ENCODE data around the gene VEGFD. TPM values are rescaled to one million over a fixed set of nuclear protein-coding genes. Genes with fewer than 3 reads are reported as not detected.
"Not testable (repeated sequence)": the region's sequence is repeated elsewhere in the genome, so short reads cannot be mapped to it uniquely, and the experiment has no call there.

Gene VEGFD
- polyA plus RNA-seq, 1 donor (not counting 4 experiments of a cell fraction or from before 2014, with no cell fraction given): 0.14 TPM

GRCh38 chrX:15311119-15311518 lies 73.1 kb downstream of the VEGFD start:
- H3K4me3 ChIP-seq (ENCODE audit: control insufficient read depth in 2 of 3, extremely low read depth in 1 of 3, insufficient read depth in 2 of 3, low read depth in 1 of 3, low read length in 3 of 3): no peak overlapping the region
- DNase-seq (ENCODE audit: low read depth, low spot score): no peak
- H3K4me2 ChIP-seq (ENCODE audit: control insufficient read depth, extremely low read depth, insufficient read depth, low read depth, low read length): no peak overlapping the region
- H3K79me2 ChIP-seq (ENCODE audit: control insufficient read depth, insufficient read depth, low read length): no peaks in the 10 kb centered on the region
- H3K36me3 ChIP-seq (ENCODE audit: control insufficient read depth in 2 of 2, extremely low read depth in 1 of 2, insufficient read depth in 2 of 2, low read length in 2 of 2): no peaks in the 10 kb centered on the region
- no peaks in the 10 kb centered on the region for H3K4me1 ChIP-seq (ENCODE audit: control insufficient read depth, extremely low read depth, insufficient read depth, low read length)
- no peak for FAIRE-seq
- no peak overlapping the region for H2AFZ ChIP-seq (ENCODE audit: control insufficient read depth, low read length)
- no peak overlapping the region for H3K9ac ChIP-seq (ENCODE audit: control insufficient read depth, extremely low read depth, insufficient read depth, low read length)
- no peaks in the 10 kb centered on the region for H3K9me3 ChIP-seq (ENCODE audit: control insufficient read depth, low read depth, low read length)
- dilution Hi-C loops (cut with MboI; ENCODE audit: extremely low pct_ligation_motif_present, low sequenced_read_pairs): no loop called here
- H3K27ac ChIP-seq (ENCODE audit: control insufficient read depth, insufficient read depth, low read length): no peak overlapping the region
- TF ChIP-seq, protein P1, sequence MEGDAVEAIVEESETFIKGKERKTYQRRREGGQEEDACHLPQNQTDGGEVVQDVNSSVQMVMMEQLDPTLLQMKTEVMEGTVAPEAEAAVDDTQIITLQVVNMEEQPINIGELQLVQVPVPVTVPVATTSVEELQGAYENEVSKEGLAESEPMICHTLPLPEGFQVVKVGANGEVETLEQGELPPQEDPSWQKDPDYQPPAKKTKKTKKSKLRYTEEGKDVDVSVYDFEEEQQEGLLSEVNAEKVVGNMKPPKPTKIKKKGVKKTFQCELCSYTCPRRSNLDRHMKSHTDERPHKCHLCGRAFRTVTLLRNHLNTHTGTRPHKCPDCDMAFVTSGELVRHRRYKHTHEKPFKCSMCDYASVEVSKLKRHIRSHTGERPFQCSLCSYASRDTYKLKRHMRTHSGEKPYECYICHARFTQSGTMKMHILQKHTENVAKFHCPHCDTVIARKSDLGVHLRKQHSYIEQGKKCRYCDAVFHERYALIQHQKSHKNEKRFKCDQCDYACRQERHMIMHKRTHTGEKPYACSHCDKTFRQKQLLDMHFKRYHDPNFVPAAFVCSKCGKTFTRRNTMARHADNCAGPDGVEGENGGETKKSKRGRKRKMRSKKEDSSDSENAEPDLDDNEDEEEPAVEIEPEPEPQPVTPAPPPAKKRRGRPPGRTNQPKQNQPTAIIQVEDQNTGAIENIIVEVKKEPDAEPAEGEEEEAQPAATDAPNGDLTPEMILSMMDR (optimal IDR thresholded peaks at IDR 0.05 in 1 of 3, IDR thresholded peaks at IDR 0.05 in 1 of 3, conservative IDR thresholded peaks at IDR 0.05 in 1 of 3; ENCODE audit: extremely low read depth in 1 of 3, insufficient read depth in 2 of 3, low read length in 3 of 3): no peak
- TF ChIP-seq EZH2 (IDR thresholded peaks at IDR 0.05; ENCODE audit: low read length): no peak
- no peaks in the 10 kb centered on the region for H4K20me1 ChIP-seq (ENCODE audit: control insufficient read depth, extremely low read depth, insufficient read depth, low read length)
- H3K9me1 ChIP-seq (ENCODE audit: control insufficient read depth, extremely low read depth, insufficient read depth, low read length): no peaks in the 10 kb centered on the region
- no peaks in the 10 kb centered on the region for H3K27me3 ChIP-seq (ENCODE audit: control insufficient read depth, extremely low read depth, insufficient read depth, low read length)

GRCh38 chrX:15310117-15310516 lies 74.1 kb downstream of the VEGFD start:
- no peak for DNase-seq (ENCODE audit: low read depth, low spot score)

DNA sequence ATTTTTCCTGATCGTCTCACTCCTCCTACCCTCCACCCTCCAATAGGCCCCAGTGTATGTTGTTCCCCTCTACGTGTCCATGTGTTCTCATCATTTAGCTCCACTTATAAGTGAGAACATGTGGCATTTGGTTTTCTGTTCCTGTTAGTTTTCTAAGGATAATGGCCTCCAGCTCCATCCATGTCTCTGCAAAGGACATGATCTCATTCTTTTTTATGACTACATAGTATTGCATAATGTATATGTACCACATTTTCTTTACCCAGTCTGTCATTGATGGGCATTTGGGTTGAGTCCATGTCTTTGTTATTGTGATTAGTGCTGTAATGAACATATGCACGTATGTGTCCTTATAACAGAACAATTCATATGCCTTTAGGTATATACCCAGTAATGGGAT lies 78.3 kb downstream of the VEGFD start:
- H3K9me3 ChIP-seq (ENCODE audit: control insufficient read depth, low read depth, low read length); H3K4me3 ChIP-seq (ENCODE audit: control insufficient read depth in 2 of 3, extremely low read depth in 1 of 3, insufficient read depth in 2 of 3, low read depth in 1 of 3, low read length in 3 of 3); dilution Hi-C loops (cut with MboI; ENCODE audit: extremely low pct_ligation_motif_present, low sequenced_read_pairs); H3K9ac ChIP-seq (ENCODE audit: control insufficient read depth, extremely low read depth, insufficient read depth, low read length); H3K4me1 ChIP-seq (ENCODE audit: control insufficient read depth, extremely low read depth, insufficient read depth, low read length); H2AFZ ChIP-seq (ENCODE audit: control insufficient read depth, low read length); H3K79me2 ChIP-seq (ENCODE audit: control insufficient read depth, insufficient read depth, low read length); H4K20me1 ChIP-seq (ENCODE audit: control insufficient read depth, extremely low read depth, insufficient read depth, low read length); H3K9me1 ChIP-seq (ENCODE audit: control insufficient read depth, extremely low read depth, insufficient read depth, low read length); H3K36me3 ChIP-seq (ENCODE audit: control insufficient read depth in 2 of 2, extremely low read depth in 1 of 2, insufficient read depth in 2 of 2, low read length in 2 of 2); H3K4me2 ChIP-seq (ENCODE audit: control insufficient read depth, extremely low read depth, insufficient read depth, low read depth, low read length); DNase-seq (ENCODE audit: low read depth, low spot score); H3K27me3 ChIP-seq (ENCODE audit: control insufficient read depth, extremely low read depth, insufficient read depth, low read length); H3K27ac ChIP-seq (ENCODE audit: control insufficient read depth, insufficient read depth, low read length); FAIRE-seq: not testable (repeated sequence)

More at GRCh38 chrX:15310117-15310516, 74.1 kb downstream of the VEGFD start:
- Histone ChIP-seq H3K79me2 (ENCODE audit: control insufficient read depth, insufficient read depth, low read length) (no peaks in the 10 kb centered on the region), H3K4me1 (ENCODE audit: control insufficient read depth, extremely low read depth, insufficient read depth, low read length) (no peaks in the 10 kb centered on the region), H3K9ac (ENCODE audit: control insufficient read depth, extremely low read depth, insufficient read depth, low read length) (no peak overlapping the region), H3K4me2 (ENCODE audit: control insufficient read depth, extremely low read depth, insufficient read depth, low read depth, low read length) (no peak overlapping the region), H2AFZ (ENCODE audit: control insufficient read depth, low read length) (no peak overlapping the region), H3K36me3 (ENCODE audit: control insufficient read depth in 2 of 2, extremely low read depth in 1 of 2, insufficient read depth in 2 of 2, low read length in 2 of 2) (no peaks in the 10 kb centered on the region), H3K4me3 (ENCODE audit: control insufficient read depth in 2 of 3, extremely low read depth in 1 of 3, insufficient read depth in 2 of 3, low read depth in 1 of 3, low read length in 3 of 3) (no peak overlapping the region), H3K27ac (ENCODE audit: control insufficient read depth, insufficient read depth, low read length) (no peak overlapping the region), H3K9me3 (ENCODE audit: control insufficient read depth, low read depth, low read length) (no peaks in the 10 kb centered on the region), H3K9me1 (ENCODE audit: control insufficient read depth, extremely low read depth, insufficient read depth, low read length) (no peaks in the 10 kb centered on the region), H3K27me3 (ENCODE audit: control insufficient read depth, extremely low read depth, insufficient read depth, low read length) (no peaks in the 10 kb centered on the region), H4K20me1 (ENCODE audit: control insufficient read depth, extremely low read depth, insufficient read depth, low read length) (no peaks in the 10 kb centered on the region)
- dilution Hi-C loops (cut with MboI; ENCODE audit: extremely low pct_ligation_motif_present, low sequenced_read_pairs): no loop called here
- no peak for FAIRE-seq
- TF ChIP-seq, protein P1 (optimal IDR thresholded peaks at IDR 0.05 in 1 of 3, IDR thresholded peaks at IDR 0.05 in 1 of 3, conservative IDR thresholded peaks at IDR 0.05 in 1 of 3; ENCODE audit: extremely low read depth in 1 of 3, insufficient read depth in 2 of 3, low read length in 3 of 3): no peak
- TF ChIP-seq EZH2 (IDR thresholded peaks at IDR 0.05; ENCODE audit: low read length): no peak

Measured in keratinocyte (primary cell).